SJCRH30 (cell line): Measurements from ENCODE around the gene VANGL2. TPM values are rescaled to one million over a fixed set of nuclear protein-coding genes. Genes with fewer than 3 reads are reported as not detected.

Experiments
- DNase-seq, 2 experiments: peaks; one replicate each; pipeline ENCODE4 v3.0.0-alpha.2; 2015 to 2020
- H3K27ac ChIP-seq: fragments of 250-450 bp; sonication (Bioruptor Pico); 2 replicates; pipeline ENCODE4 v1.5.1; 2020; ENCODE audit warnings: mild to moderate bottlenecking, moderate library complexity
- H3K27me3 ChIP-seq: fragments of 250-450 bp; sonication (Bioruptor Pico); 2 replicates; pipeline ENCODE4 v1.5.1; 2020; ENCODE audit warnings: mild to moderate bottlenecking, moderate library complexity
- H3K36me3 ChIP-seq: fragments of 250-450 bp; sonication (Bioruptor Pico); 2 replicates; pipeline ENCODE4 v1.5.1; 2020; ENCODE audit warnings: mild to moderate bottlenecking, moderate library complexity
- H3K4me1 ChIP-seq: fragments of 250-450 bp; sonication (Bioruptor Pico); 2 replicates; pipeline ENCODE4 v1.5.1; 2020; ENCODE audit warnings: mild to moderate bottlenecking, moderate library complexity
- H3K4me3 ChIP-seq: fragments of 250-450 bp; sonication (Bioruptor Pico); 2 replicates; pipeline ENCODE4 v1.5.1; 2020; ENCODE audit warnings: mild to moderate bottlenecking, moderate library complexity
- H3K9me3 ChIP-seq: fragments of 250-450 bp; sonication (Bioruptor Pico); replicated peaks from 2 replicates; pipeline ENCODE4 v1.5.1; 2020; ENCODE audit warnings: mild to moderate bottlenecking, moderate library complexity
- total RNA-seq: library from RNA; depleted of rRNA; stranded (reverse); fragments of >200 nt; shearing (Covaris generic); gene quantifications from 2 replicates; pipeline ENCODE4 v1.2.3, GENCODE V29; 2014; rRNA removed

VANGL2 gene
- total RNA-seq, 1 experiment from 2014 or later: 12.8 TPM

- no peaks in the 10 kb centered on the region for H3K36me3 ChIP-seq
- no peak overlapping the region for H3K4me3 ChIP-seq
- H3K4me1 ChIP-seq: peaks cover 9% of the 10 kb centered on the region; the same call in 1 of the 2 replicates
- H3K9me3 ChIP-seq: no peaks in the 10 kb centered on the region
- no peak for DNase-seq
- H3K27me3 ChIP-seq: no peaks in the 10 kb centered on the region
- H3K27ac ChIP-seq: no peak overlapping the region
Measured at GRCh38 chr1:160465123-160465522, 64.8 kb downstream of the VANGL2 start.

GRCh38 chr1:160466961-160467360, 66.6 kb downstream of the VANGL2 start:
- H3K36me3 ChIP-seq: no peaks in the 10 kb centered on the region
- DNase-seq: no peak
- H3K27ac ChIP-seq: no peak overlapping the region
- H3K4me3 ChIP-seq: no peak overlapping the region
- H3K27me3 ChIP-seq: no peaks in the 10 kb centered on the region; the same call in 1 of the 2 replicates
- H3K4me1 ChIP-seq: no peaks in the 10 kb centered on the region
- H3K9me3 ChIP-seq: no peaks in the 10 kb centered on the region; the same call in 1 of the 2 replicates

- Histone ChIP-seq H3K9me3 (no peaks in the 10 kb centered on the region; the same call in 1 of the 2 replicates), H3K4me3 (no peak overlapping the region), H3K4me1 (no peaks in the 10 kb centered on the region), H3K36me3 (no peaks in the 10 kb centered on the region), H3K27ac (no peak overlapping the region), H3K27me3 (no peaks in the 10 kb centered on the region; the same call in 1 of the 2 replicates)
- DNase-seq: no peak
Measured at GRCh38 chr1:160467576-160467975, 67.2 kb downstream of the VANGL2 start.

GRCh38 chr1:160471253-160471652, 70.9 kb downstream of the VANGL2 start:
- no peaks in the 10 kb centered on the region; the same call in 1 of the 2 replicates for H3K9me3 ChIP-seq
- no peak overlapping the region for H3K27ac ChIP-seq
- no peaks in the 10 kb centered on the region; the same call in 1 of the 2 replicates for H3K27me3 ChIP-seq
- DNase-seq: no peak
- no peak overlapping the region for H3K4me3 ChIP-seq
- H3K4me1 ChIP-seq: no peaks in the 10 kb centered on the region
- H3K36me3 ChIP-seq: no peaks in the 10 kb centered on the region

GRCh38 chr1:160472112-160472511, 71.7 kb downstream of the VANGL2 start:
- H3K4me1 ChIP-seq: no peaks in the 10 kb centered on the region
- no peaks in the 10 kb centered on the region for H3K36me3 ChIP-seq
- no peak for DNase-seq
- no peaks in the 10 kb centered on the region; the same call in 1 of the 2 replicates for H3K9me3 ChIP-seq
- H3K27ac ChIP-seq: no peak overlapping the region
- no peaks in the 10 kb centered on the region; the same call in 1 of the 2 replicates for H3K27me3 ChIP-seq
- H3K4me3 ChIP-seq: no peak overlapping the region

GRCh38 chr1:160474392-160475242, 74.3 kb downstream of the VANGL2 start:
- H3K4me3 ChIP-seq: no peak overlapping the region
- H3K27ac ChIP-seq: no peak overlapping the region
- DNase-seq: no peak

More at GRCh38 chr1:160474392-160475242, 74.3 kb downstream of the VANGL2 start:
- no peaks in the 10 kb centered on the region for H3K4me1 ChIP-seq
- H3K27me3 ChIP-seq: no peaks in the 10 kb centered on the region; the same call in 1 of the 2 replicates
- no peaks in the 10 kb centered on the region for H3K36me3 ChIP-seq
- H3K9me3 ChIP-seq: no peaks in the 10 kb centered on the region; the same call in 1 of the 2 replicates

Other genes with a start within 250 kb of the VANGL2 start
- gene ATP1A4, start 249.0 kb upstream of the VANGL2 start, total RNA-seq: not detected in 2 replicates
- 0.15 and 0.49 TPM in 2 replicates for gene CASQ1, start 210.0 kb upstream of the VANGL2 start, total RNA-seq
- gene PEA15, start 195.2 kb upstream of the VANGL2 start, total RNA-seq: 92.7 and 97.9 TPM in 2 replicates
- gene DCAF8, start 138.0 kb upstream of the VANGL2 start, total RNA-seq: 40.7 and 53.6 TPM in 2 replicates
- 35.2 and 37.2 TPM in 2 replicates for gene PEX19, start 115.4 kb upstream of the VANGL2 start, total RNA-seq
- gene COPA, start 57.3 kb upstream of the VANGL2 start, total RNA-seq: 107 TPM in 2 replicates
- 49.3 and 56.9 TPM in 2 replicates for gene NCSTN, start 57.2 kb upstream of the VANGL2 start, total RNA-seq
- gene NHLH1, start 33.5 kb upstream of the VANGL2 start, total RNA-seq: 1.4 and 2.2 TPM in 2 replicates
- gene SLAMF6, start 122.7 kb downstream of the VANGL2 start, total RNA-seq: not detected in 2 replicates
- not detected in 2 replicates for gene CD84, start 178.9 kb downstream of the VANGL2 start, total RNA-seq
- not detected in 2 replicates for gene SLAMF1, start 246.5 kb downstream of the VANGL2 start, total RNA-seq